ENCODE results near the gene HEYL. TPM values are rescaled to one million over a fixed set of nuclear protein-coding genes. Genes with fewer than 3 reads are reported as not detected.

The HEYL gene
- total RNA-seq, 4 donors from 2014 or later: 0.42 to 3.0 (median 1.6) TPM

DNA sequence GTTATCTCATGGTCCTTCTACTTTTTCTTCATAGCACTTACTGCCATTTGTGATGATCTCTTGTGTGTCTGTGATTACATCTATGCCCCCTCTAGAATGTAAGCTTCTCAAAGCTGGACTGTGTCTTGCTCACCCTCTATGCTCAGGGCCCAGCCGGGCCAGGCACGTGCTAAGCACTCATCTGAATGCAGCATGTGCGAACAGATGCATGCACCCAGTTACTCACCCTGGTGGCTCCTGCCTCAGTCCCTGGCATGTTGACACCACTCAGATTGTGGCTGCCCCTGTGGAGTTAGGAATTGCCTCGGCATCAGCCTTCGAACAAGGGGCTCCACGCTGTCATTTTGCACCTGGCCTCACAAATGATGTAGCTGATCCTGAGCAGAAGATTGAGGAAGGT, 43.3 kb downstream of the HEYL start:
- 80 to 82% methylated on average over 3 to 6 of the region's 6 CpGs for WGBS, 2 donors
- no peak overlapping the region for H3K4me3 ChIP-seq (ENCODE audit: low read depth, poor library complexity, severe bottlenecking)
- no peak for DNase-seq (ENCODE audit: low spot score in 2 of 2)
- no peak for TF ChIP-seq POLR2A (IDR thresholded peaks at IDR 0.05)
- TF ChIP-seq, protein P1, sequence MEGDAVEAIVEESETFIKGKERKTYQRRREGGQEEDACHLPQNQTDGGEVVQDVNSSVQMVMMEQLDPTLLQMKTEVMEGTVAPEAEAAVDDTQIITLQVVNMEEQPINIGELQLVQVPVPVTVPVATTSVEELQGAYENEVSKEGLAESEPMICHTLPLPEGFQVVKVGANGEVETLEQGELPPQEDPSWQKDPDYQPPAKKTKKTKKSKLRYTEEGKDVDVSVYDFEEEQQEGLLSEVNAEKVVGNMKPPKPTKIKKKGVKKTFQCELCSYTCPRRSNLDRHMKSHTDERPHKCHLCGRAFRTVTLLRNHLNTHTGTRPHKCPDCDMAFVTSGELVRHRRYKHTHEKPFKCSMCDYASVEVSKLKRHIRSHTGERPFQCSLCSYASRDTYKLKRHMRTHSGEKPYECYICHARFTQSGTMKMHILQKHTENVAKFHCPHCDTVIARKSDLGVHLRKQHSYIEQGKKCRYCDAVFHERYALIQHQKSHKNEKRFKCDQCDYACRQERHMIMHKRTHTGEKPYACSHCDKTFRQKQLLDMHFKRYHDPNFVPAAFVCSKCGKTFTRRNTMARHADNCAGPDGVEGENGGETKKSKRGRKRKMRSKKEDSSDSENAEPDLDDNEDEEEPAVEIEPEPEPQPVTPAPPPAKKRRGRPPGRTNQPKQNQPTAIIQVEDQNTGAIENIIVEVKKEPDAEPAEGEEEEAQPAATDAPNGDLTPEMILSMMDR (IDR thresholded peaks at IDR 0.05): no peak
- intact Hi-C loops (cut with DNase I; ENCODE audit: low total_unique reads): no loop called here

DNA sequence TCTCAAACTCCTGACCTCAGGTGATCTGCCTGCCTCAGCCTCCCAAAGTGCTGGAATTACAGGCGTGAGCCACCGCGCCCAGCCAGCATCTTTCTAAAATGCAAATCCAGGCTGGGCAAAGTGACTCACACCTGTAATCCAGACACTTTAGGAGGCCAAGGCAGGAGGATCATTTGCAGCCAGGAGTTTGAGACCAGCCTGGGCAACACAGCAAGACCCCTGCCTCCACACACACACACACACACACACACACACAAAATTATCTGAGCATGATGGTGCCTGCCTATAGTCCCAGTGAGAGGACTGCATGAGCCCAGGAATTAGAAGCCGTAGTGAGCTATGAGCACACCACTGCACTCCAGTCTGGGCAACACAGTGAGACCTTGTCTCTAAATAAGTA, 46.1 kb downstream of the HEYL start:
- no peak overlapping the region for H3K4me3 ChIP-seq (ENCODE audit: low read depth, poor library complexity, severe bottlenecking)
- WGBS, 2 donors: 92 to 98% methylated on average over 4 of the region's 4 CpGs

DNA sequence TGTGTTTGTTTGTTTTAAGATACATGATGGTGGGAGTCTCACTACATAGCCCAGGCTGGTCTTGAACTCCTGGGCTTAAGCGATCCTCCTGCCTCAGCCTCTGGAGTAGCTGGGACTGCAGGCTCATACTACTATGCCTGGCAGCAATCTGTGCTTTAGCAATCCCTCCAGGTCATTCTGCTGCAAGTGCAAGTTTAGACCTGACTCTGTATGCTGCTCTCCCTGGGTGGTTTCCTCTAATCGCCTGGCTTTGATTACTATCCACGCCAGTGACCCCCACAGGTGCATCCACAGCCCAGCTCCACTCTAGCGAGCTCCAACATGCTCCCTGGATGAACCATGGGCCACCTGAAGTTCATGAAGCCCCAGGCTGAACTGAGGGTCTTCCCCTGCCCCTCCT, 47.4 kb downstream of the HEYL start:
- intact Hi-C loops (cut with DNase I; ENCODE audit: low total_unique reads): no loop called here
- TF ChIP-seq, protein P1 (IDR thresholded peaks at IDR 0.05): no peak
- TF ChIP-seq POLR2A (IDR thresholded peaks at IDR 0.05): no peak
- no peak for DNase-seq (ENCODE audit: low spot score in 2 of 2)
- no peak overlapping the region for H3K4me3 ChIP-seq (ENCODE audit: low read depth, poor library complexity, severe bottlenecking)
- 71 to 75% methylated on average over 4 of the region's 4 CpGs for WGBS, 2 donors

More for the DNA sequence above, 46.1 kb downstream of the HEYL start:
- intact Hi-C loops (cut with DNase I; ENCODE audit: low total_unique reads): no loop called here
- DNase-seq (ENCODE audit: low spot score in 2 of 2): no peak
- TF ChIP-seq, protein P1 (IDR thresholded peaks at IDR 0.05): no peak
- TF ChIP-seq POLR2A (IDR thresholded peaks at IDR 0.05): no peak

DNA sequence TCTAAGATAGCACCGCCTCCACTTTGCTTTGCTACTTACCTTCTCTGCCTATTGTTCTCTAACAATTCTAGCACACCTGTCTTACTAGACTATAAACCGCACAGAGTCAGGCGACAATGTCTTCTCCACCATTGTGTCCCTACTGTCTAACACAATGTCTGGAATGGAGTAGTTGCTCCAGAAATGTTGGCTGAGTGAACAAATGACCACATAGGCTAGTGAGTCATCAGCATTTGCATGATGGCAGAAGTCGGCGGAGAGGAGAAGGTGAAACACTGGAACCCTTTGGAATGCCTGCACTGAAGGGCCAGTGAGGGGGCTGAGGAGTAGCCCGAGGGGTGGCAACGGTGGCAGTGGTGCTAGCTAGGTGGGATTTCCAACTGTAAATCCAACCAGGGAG, 48.9 kb downstream of the HEYL start:
- no peak for DNase-seq (ENCODE audit: low spot score in 2 of 2)
- intact Hi-C loops (cut with DNase I; ENCODE audit: low total_unique reads): no loop called here
- WGBS, 2 donors: 82 to 84% methylated on average over 7 of the region's 7 CpGs
- no peak overlapping the region for H3K4me3 ChIP-seq (ENCODE audit: low read depth, poor library complexity, severe bottlenecking)
- TF ChIP-seq, protein P1 (IDR thresholded peaks at IDR 0.05): no peak
- no peak for TF ChIP-seq POLR2A (IDR thresholded peaks at IDR 0.05)

DNA sequence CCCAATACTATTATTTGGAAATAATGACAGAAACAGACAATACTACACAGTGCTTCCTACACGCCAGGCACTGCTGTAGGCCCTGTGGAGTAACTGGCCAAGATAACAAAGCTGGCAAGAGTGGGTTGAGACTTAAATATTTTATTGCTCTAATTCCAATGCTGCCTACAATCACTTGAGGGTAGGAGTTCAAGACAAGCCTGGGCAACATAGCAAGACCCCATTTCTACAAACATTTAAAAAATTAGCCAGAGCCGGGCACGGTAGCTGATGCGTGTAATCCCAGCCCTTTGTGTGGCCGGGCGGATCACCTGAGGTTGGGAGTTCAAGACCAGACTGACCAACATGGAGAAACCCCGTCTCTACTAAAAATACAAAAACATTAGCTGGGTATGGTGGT, 53.5 kb downstream of the HEYL start:
- TF ChIP-seq POLR2A (IDR thresholded peaks at IDR 0.05): no peak
- TF ChIP-seq, protein P1 (IDR thresholded peaks at IDR 0.05): no peak
- WGBS, 2 donors: 93 to 97% methylated on average over 7 of the region's 7 CpGs
- intact Hi-C loops (cut with DNase I; ENCODE audit: low total_unique reads): no loop called here

DNA sequence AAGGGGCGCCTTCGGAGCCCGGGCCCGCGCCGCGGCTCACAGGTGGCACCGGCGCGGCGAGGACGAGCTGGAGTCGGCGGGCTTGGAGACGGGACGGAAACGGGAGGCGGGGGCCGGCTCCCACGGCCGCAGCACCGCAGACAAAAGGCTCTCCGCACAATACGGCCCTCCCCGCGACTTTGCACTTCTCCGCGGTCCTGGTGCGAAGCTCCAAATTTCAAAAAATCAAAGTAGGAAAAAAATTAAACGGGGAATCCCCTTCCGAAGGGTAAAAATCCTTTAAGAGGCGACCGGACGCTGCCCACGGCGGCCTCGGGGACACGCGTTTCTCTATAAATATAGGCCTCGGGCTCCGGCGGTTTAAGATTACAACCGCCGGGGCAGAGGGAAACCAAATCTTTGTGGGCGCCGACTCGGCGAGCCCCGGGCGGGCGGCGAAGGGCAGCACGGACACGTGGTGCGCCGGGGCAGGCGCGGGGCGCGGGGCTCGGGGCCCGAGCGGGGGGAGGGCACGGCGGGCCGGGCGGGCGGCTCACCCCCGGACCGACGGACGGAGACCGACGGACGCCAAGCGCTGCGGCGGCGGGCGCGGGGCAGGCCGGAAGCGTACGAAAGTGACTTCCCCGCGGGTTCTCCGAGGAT, 63.3 kb downstream of the HEYL start:
- DNase-seq (ENCODE audit: low spot score in 2 of 2): no peak
- H3K4me3 ChIP-seq (ENCODE audit: low read depth, poor library complexity, severe bottlenecking): peak overlapping the region; percentile 79
- intact Hi-C loops (cut with DNase I; ENCODE audit: low total_unique reads): no loop called here
- TF ChIP-seq POLR2A (IDR thresholded peaks at IDR 0.05): no peak
- TF ChIP-seq, protein P1 (IDR thresholded peaks at IDR 0.05): no peak
- 0 to 1% methylated on average over 65 to 87 of the region's 87 CpGs for WGBS, 2 donors

More for the DNA sequence above, 53.5 kb downstream of the HEYL start:
- no peak overlapping the region for H3K4me3 ChIP-seq (ENCODE audit: low read depth, poor library complexity, severe bottlenecking)
- DNase-seq (ENCODE audit: low spot score in 2 of 2): no peak
